PFSK-1 (cell line): Measurements from ENCODE around the gene MAP4K4.

Experiments
- FOXP2 ChIP-seq: optimal IDR thresholded peaks from 2 replicates; pipeline ENCODE3; 2011; ENCODE audit warnings: borderline replicate concordance, control low read depth, inconsistent platforms; ENCODE audit not compliant: insufficient read depth; ENCODE audit errors: extremely low read length, extremely low read depth
- POLR2AphosphoS5 ChIP-seq: IDR thresholded peaks from 2 replicates; pipeline ENCODE4 v1.6.1; 2012; ENCODE audit warnings: low read depth, mild to moderate bottlenecking, control low read depth, low read length, moderate library complexity
- REST ChIP-seq, 2 experiments: IDR thresholded peaks; 2 replicates each; pipeline versions ENCODE4 v1.6.1 to v1.8.0; 2011 to 2012; ENCODE audit warnings: low read depth in 2 of 2, low read length in 2 of 2, control low read depth in 1 of 2, inconsistent platforms in 1 of 2, mild to moderate bottlenecking in 1 of 2, moderate library complexity in 1 of 2; ENCODE audit not compliant: insufficient read depth in 1 of 2
- SIN3A ChIP-seq: IDR thresholded peaks from 2 replicates; pipeline ENCODE4 v1.6.1; 2012; ENCODE audit warnings: mild to moderate bottlenecking, low read length, moderate library complexity, borderline replicate concordance; ENCODE audit not compliant: insufficient read depth
- TAF1 ChIP-seq: IDR thresholded peaks from 2 replicates; pipeline ENCODE4 v1.6.1; 2012; ENCODE audit warnings: low read length, control low read depth, borderline replicate concordance; ENCODE audit not compliant: insufficient read depth

MAP4K4 gene

GRCh38 chr2:101714118-101714517, 16.6 kb downstream of the MAP4K4 start:
- no peak for TF ChIP-seq TAF1
- TF ChIP-seq FOXP2: no peak
- no peak for TF ChIP-seq REST (IDR thresholded peaks at IDR 0.05; ENCODE audit: insufficient read depth in 1 of 2, low read depth in 2 of 2, low read length in 2 of 2)
- no peak for TF ChIP-seq POLR2AphosphoS5
- no peak for TF ChIP-seq SIN3A

GRCh38 chr2:101717071-101717845, 19.8 kb downstream of the MAP4K4 start:
- TF ChIP-seq TAF1: no peak
- TF ChIP-seq POLR2AphosphoS5: no peak
- no peak for TF ChIP-seq SIN3A
- TF ChIP-seq REST (IDR thresholded peaks at IDR 0.05; ENCODE audit: insufficient read depth in 1 of 2, low read depth in 2 of 2, low read length in 2 of 2): no peak
- no peak for TF ChIP-seq FOXP2

GRCh38 chr2:101718479-101718878, 21.0 kb downstream of the MAP4K4 start:
- TF ChIP-seq REST (IDR thresholded peaks at IDR 0.05; ENCODE audit: insufficient read depth in 1 of 2, low read depth in 2 of 2, low read length in 2 of 2): no peak
- no peak for TF ChIP-seq FOXP2
- TF ChIP-seq SIN3A: no peak
- TF ChIP-seq TAF1: no peak
- TF ChIP-seq POLR2AphosphoS5: no peak

- TF ChIP-seq REST (IDR thresholded peaks at IDR 0.05; ENCODE audit: insufficient read depth in 1 of 2, low read depth in 2 of 2, low read length in 2 of 2): no peak
- TF ChIP-seq POLR2AphosphoS5: no peak
- no peak for TF ChIP-seq TAF1
- TF ChIP-seq FOXP2: no peak
- no peak for TF ChIP-seq SIN3A
Observed at GRCh38 chr2:101718993-101719571, 21.6 kb downstream of the MAP4K4 start.
